ENCODE data around the gene BAZ2B.
"Not testable (repeated sequence)": the region's sequence is repeated elsewhere in the genome, so short reads cannot be mapped to it uniquely, and the experiment has no call there.

BAZ2B gene

DNA sequence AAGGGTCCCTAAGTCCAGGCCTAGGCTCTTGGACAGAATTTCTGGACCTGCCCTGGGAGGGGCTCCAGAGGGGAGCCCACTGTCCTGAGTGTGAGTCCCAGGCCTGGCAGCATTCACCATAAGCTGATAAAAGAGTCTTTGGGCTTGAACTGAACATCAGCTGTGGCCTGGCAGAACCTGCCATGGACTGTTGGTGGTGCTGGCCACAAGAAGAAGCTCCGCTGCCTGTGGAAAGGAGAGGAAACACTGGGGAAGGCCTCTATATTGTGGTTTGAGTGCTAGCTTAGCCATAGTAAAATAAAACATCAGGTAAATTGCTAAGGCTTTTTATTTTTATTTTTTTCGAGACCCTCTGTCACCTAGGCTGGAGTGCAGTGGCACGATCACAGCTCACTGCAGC is 20.9 kb upstream of the BAZ2B start:
- H3K4me2 ChIP-seq (ENCODE audit: low read depth, low read length), result no peak overlapping the region
- no peak for DNase-seq
- no peaks in the 10 kb centered on the region for H3K27me3 ChIP-seq (replicated peaks; ENCODE audit: insufficient read depth, low read length)
- H3K4me3 ChIP-seq (ENCODE audit: low read length), result no peak overlapping the region
- TF ChIP-seq EZH2 (optimal IDR thresholded peaks at IDR 0.05; ENCODE audit: low read depth, low read length) (no peak), EZH2phosphoT487 (IDR thresholded peaks at IDR 0.05; ENCODE audit: low read length) (no peak)
- TF ChIP-seq, protein P1, sequence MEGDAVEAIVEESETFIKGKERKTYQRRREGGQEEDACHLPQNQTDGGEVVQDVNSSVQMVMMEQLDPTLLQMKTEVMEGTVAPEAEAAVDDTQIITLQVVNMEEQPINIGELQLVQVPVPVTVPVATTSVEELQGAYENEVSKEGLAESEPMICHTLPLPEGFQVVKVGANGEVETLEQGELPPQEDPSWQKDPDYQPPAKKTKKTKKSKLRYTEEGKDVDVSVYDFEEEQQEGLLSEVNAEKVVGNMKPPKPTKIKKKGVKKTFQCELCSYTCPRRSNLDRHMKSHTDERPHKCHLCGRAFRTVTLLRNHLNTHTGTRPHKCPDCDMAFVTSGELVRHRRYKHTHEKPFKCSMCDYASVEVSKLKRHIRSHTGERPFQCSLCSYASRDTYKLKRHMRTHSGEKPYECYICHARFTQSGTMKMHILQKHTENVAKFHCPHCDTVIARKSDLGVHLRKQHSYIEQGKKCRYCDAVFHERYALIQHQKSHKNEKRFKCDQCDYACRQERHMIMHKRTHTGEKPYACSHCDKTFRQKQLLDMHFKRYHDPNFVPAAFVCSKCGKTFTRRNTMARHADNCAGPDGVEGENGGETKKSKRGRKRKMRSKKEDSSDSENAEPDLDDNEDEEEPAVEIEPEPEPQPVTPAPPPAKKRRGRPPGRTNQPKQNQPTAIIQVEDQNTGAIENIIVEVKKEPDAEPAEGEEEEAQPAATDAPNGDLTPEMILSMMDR (IDR thresholded peaks at IDR 0.05; ENCODE audit: low read length), result no peak
- no peaks in the 10 kb centered on the region for H3K79me2 ChIP-seq (ENCODE audit: low read length)
- H2AFZ ChIP-seq (ENCODE audit: low read length), result no peak overlapping the region
- H3K9ac ChIP-seq (ENCODE audit: low read length), result no peak overlapping the region
- H3K4me1 ChIP-seq (ENCODE audit: low read length), result no peaks in the 10 kb centered on the region
- H3K27ac ChIP-seq (ENCODE audit: low read length), result no peak overlapping the region
- no peaks in the 10 kb centered on the region for H3K9me3 ChIP-seq (replicated peaks; ENCODE audit: insufficient read depth, low read length)
- no peaks in the 10 kb centered on the region for H4K20me1 ChIP-seq (ENCODE audit: insufficient read depth, low read length)
- no peaks in the 10 kb centered on the region for H3K36me3 ChIP-seq (replicated peaks; ENCODE audit: insufficient read depth, low read length)
- H3K9me2 ChIP-seq (replicated peaks; ENCODE audit: insufficient read depth, low read length), result no peaks in the 10 kb centered on the region
- H3F3A ChIP-seq (ENCODE audit: insufficient read depth, low read length), result no peaks in the 10 kb centered on the region

DNA sequence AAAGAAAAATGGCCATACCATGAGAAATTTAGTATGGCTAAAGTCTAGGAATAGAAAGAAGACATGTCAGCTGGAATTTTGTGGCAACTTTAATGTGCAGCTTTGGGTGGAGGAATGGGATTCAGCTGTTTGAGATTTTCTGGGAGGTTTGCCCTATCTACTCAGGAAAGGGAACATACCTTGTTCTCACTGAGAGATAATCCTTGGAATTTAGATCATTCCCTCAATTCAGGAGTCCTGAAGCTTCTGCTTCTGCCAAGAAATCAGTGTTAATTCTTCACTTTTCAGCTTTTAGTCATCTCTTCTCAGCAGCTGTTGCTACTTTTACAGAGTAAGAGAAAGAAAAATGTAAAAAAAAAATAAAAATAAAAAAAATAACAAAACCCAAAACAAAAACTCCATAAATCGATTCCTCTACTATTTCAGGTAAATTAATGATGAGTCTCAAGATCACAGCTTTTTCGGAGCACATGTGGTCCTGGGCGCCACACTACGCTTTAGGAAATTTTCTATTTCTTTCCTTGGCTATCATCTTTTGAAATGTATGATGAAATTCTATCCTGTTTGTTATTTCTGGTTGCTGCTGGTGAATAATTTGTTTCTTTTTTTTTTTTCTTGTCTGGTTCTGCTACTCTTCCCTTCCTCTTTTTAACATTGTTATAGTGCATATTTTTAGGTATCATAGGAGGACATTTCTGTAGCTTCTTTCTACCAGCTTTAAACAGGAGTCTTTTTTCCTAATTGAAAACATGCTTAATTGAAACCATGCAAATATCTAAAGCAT is 18.9 kb upstream of the BAZ2B start:
- Histone ChIP-seq H4K20me1 (ENCODE audit: insufficient read depth, low read length) (no peaks in the 10 kb centered on the region), H3K27ac (ENCODE audit: low read length) (no peak overlapping the region), H3K79me2 (ENCODE audit: low read length) (no peaks in the 10 kb centered on the region), H3K9me2 (replicated peaks; ENCODE audit: insufficient read depth, low read length) (no peaks in the 10 kb centered on the region), H3K4me1 (ENCODE audit: low read length) (no peaks in the 10 kb centered on the region), H3K9me3 (replicated peaks; ENCODE audit: insufficient read depth, low read length) (no peaks in the 10 kb centered on the region), H2AFZ (ENCODE audit: low read length) (no peak overlapping the region), H3K27me3 (replicated peaks; ENCODE audit: insufficient read depth, low read length) (no peaks in the 10 kb centered on the region), H3K9ac (ENCODE audit: low read length) (no peak overlapping the region), H3K4me3 (ENCODE audit: low read length) (no peak overlapping the region), H3K36me3 (replicated peaks; ENCODE audit: insufficient read depth, low read length) (no peaks in the 10 kb centered on the region), H3K4me2 (ENCODE audit: low read depth, low read length) (no peak overlapping the region), H3F3A (ENCODE audit: insufficient read depth, low read length) (no peaks in the 10 kb centered on the region)
- TF ChIP-seq EZH2phosphoT487 (IDR thresholded peaks at IDR 0.05; ENCODE audit: low read length) (no peak), EZH2 (optimal IDR thresholded peaks at IDR 0.05; ENCODE audit: low read depth, low read length) (no peak)
- TF ChIP-seq, protein P1 (IDR thresholded peaks at IDR 0.05; ENCODE audit: low read length), result no peak
- DNase-seq, result no peak

DNA sequence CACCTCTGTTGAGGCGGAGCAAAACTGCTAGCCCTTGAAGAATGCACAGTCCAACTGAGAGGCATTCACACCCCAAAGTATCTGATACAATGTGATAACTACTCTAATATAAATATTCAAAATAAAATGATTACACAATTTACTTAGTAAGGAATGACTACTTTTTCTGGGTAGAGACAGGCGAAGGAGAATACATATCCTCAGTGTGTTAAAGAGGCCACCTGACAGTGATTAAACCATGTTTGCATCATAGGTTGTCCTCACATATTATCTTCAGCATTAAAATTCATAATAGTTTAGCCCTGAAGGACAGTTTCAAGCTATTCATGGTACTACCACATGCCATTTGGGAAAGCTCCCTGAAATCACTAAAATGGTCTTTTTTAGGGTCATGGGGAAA is 16.9 kb upstream of the BAZ2B start:
- no peak overlapping the region for H3K9ac ChIP-seq (ENCODE audit: low read length)
- no peaks in the 10 kb centered on the region for H4K20me1 ChIP-seq (ENCODE audit: insufficient read depth, low read length)
- no peak for TF ChIP-seq EZH2 (optimal IDR thresholded peaks at IDR 0.05; ENCODE audit: low read depth, low read length)
- no peak for TF ChIP-seq EZH2phosphoT487 (IDR thresholded peaks at IDR 0.05; ENCODE audit: low read length)
- TF ChIP-seq, protein P1 (IDR thresholded peaks at IDR 0.05; ENCODE audit: low read length), result no peak
- no peaks in the 10 kb centered on the region for H3K4me1 ChIP-seq (ENCODE audit: low read length)
- H3K9me3 ChIP-seq (replicated peaks; ENCODE audit: insufficient read depth, low read length), result no peaks in the 10 kb centered on the region
- H2AFZ ChIP-seq (ENCODE audit: low read length), result no peak overlapping the region
- no peak for DNase-seq
- H3K4me3 ChIP-seq (ENCODE audit: low read length), result no peak overlapping the region
- no peaks in the 10 kb centered on the region for H3F3A ChIP-seq (ENCODE audit: insufficient read depth, low read length)
- no peak overlapping the region for H3K4me2 ChIP-seq (ENCODE audit: low read depth, low read length)
- no peaks in the 10 kb centered on the region for H3K36me3 ChIP-seq (replicated peaks; ENCODE audit: insufficient read depth, low read length)
- no peak overlapping the region for H3K27ac ChIP-seq (ENCODE audit: low read length)
- H3K79me2 ChIP-seq (ENCODE audit: low read length), result no peaks in the 10 kb centered on the region
- H3K27me3 ChIP-seq (replicated peaks; ENCODE audit: insufficient read depth, low read length), result no peaks in the 10 kb centered on the region
- no peaks in the 10 kb centered on the region for H3K9me2 ChIP-seq (replicated peaks; ENCODE audit: insufficient read depth, low read length)

DNA sequence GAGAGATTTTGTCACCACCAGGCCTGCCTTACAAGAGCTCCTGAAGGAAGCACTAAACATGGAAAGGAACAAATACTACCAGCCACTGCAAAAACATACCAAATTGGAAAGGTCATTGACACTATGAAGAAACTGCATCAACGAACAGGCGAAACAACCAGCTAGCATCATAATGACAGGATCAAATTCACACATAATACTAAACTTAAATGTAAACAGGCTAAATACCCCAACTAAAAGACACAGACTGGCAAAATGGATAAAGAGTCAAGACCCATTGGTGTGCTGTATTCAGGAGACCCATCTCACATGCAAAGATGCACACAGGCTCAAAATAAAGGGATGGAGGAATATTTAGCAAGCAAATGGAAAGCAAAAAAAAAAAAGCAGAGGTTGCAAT is 9.3 kb upstream of the BAZ2B start:
- H3K79me2 ChIP-seq (ENCODE audit: low read length); H3K27me3 ChIP-seq (replicated peaks; ENCODE audit: insufficient read depth, low read length); H3K4me2 ChIP-seq (ENCODE audit: low read depth, low read length); H3K36me3 ChIP-seq (replicated peaks; ENCODE audit: insufficient read depth, low read length); H3F3A ChIP-seq (ENCODE audit: insufficient read depth, low read length); H4K20me1 ChIP-seq (ENCODE audit: insufficient read depth, low read length); H3K27ac ChIP-seq (ENCODE audit: low read length); H3K9me2 ChIP-seq (replicated peaks; ENCODE audit: insufficient read depth, low read length); DNase-seq; H3K9ac ChIP-seq (ENCODE audit: low read length); H3K4me3 ChIP-seq (ENCODE audit: low read length); H3K9me3 ChIP-seq (replicated peaks; ENCODE audit: insufficient read depth, low read length); H3K4me1 ChIP-seq (ENCODE audit: low read length); H2AFZ ChIP-seq (ENCODE audit: low read length): not testable (repeated sequence)

Measured in MM.1S (cell line).